GM18907 (cell line): ENCODE results near the gene SMC5.

ENCODE experiments used
- ATAC-seq: cut with Tn5 transposase; IDR thresholded peaks from one replicate; pipeline ENCODE4 v1.9.1; 2021; ENCODE audit warnings: mild to moderate bottlenecking, moderate library complexity; ENCODE audit not compliant: unreplicated experiment

The SMC5 gene

DNA sequence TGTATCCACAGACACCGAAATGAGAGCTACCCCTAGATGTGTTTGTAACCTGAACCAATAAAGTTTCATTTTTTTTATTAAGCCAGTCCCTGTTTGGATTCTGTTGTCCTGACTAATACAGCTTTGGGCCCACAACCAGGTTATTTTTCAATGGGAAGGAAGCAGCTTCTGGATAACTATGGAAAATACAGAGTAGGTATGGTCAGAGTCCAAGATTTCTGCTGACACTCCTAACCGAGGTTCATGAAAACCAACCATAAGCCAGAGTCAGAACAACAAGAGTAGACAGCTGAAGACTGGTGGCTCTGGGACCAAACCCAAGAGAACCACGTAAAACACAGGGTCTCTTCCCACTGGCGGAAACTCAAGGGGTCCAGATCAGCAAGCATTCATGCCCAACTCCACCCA is 144.8 kb downstream of the SMC5 start:
- no peak for ATAC-seq

DNA sequence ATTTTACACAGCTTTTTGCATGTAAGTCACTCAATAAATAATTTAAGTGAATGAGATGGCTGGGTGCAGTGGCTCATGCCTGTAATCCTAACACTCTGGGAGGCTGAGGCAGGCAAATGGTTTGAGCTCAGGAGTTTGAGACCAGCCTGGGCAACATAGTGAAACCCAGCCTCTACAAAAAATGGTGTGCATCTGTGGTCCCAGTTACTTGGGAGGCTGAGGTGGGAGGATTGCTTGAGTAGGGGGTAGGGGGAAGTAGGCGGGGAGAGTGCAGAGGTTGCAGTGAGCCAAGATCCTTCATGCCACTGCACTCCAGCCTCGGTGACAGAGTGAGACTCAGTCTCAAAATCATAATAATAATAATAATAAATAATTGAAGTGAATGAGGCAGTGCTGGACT is 145.5 kb downstream of the SMC5 start:
- ATAC-seq = no peak
